Activated T-cell treated with anti-CD3 and anti-CD28 coated beads, Interleukin-2, amount 50 U/mL, for 48 hours (primary cell): ENCODE measurements around the gene GIGYF1.

Experiments used
- DNase-seq, 2 experiments: peaks; one replicate each; pipeline ENCODE4 v3.0.0-alpha.2; 2020

Gene GIGYF1

DNA sequence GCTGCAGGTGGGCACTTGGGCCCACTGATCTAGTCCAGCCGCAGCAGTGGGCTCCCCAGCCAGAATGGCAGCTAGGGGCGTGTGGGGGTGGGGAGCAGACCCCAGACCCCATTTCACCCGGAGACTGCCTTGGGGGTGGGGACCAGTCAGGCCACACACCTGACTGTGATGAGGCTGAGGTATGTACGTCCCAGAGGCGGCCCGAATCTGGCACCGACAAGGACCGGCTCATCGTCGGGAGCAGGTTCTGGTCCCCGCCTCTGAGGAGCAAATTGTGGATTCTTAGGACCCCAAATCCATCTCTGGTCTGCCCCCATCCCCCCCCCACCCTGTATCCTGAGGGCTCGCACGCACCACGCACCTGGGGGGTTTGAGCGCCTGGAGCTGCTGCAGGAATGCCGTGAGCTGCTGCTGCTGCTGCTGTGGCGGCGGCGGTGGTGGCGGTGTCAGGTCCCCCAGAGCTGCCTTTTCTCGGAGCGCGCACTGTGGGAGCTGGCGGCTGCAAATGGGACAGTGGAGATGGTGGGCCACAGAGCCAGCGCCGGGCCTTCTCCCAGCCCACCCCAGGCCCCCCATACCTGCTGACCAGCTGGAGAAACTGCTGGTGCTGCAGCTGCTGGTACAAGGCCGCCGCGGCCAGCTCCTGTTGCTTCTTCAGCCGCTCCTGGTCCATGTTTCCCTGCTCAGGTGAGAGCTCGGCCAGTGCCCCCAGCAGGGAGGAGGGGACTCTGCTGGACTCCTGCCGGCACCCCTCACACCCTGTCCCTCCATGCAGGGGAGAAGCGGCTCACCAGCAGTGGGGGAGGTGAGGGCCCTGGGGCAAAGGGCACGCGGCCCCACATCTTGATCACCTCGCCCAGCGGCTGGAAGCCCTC is 10.2 kb downstream of the GIGYF1 start:
- DNase-seq: no peak

DNA sequence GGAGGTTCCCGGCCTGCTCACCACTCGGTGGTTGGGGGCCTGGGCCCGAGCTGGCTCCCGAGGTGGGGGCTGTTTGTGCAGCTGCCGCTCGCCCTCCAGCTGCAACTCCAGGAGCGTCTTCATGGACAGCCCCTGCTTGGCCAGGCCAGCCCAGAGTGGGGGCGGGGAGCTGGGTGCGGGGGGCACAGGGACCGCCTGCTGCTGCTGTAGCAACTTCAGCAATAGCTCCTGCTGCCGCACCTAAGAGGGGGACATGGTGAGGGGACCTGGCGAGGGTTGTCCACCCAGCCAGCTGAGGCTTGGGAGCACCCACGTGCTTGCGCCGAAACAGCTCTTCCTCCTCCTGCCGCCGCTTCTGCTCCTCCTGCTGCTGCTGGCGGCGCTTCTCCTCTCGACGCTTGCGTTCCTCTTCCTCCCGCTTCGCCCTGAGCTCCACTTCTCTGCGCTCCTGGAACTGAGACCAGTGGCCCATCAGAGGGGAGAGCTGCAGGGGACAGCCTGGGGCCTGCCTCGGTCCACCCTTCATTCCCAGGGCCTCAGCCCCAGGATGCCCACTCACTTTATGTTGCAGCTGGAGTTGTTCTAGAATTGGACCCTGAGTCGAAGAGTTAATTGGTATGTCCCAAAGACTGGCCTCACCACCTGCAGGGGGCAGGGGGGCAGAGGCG is 10.9 kb downstream of the GIGYF1 start:
- DNase-seq: no peak

DNA sequence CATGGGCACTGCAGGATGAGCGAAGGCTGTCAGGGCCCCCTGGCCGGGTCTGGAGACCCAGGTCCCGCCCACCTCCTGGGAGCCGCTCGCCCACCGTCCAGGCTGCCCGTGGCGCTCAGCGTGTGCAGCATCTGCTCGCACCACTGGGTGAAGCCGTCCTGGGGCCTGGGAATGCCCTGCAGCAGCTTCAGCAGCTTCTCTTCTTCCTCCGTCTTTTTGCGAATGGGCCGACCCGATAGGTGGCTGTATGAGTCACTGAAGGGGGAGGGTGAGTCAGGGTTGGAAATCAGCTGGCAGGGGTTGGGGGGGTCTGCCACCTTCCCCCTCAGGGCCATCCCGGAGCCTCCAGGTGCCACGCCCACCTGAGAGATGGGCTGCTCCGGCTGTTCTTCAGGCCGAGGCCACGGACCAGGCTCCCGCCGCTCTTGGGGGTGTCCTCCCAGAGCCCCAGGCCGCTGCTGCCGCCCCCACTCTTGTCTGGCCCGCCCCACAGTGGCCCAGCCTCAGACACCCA is 11.8 kb downstream of the GIGYF1 start:
- peak in 1 of 2 experiments; percentile 48 for DNase-seq

- peak in 1 of 2 experiments; percentile 19 for DNase-seq
Measured at GRCh38 chr7:100681491-100682227, 12.4 kb downstream of the GIGYF1 start.

DNA sequence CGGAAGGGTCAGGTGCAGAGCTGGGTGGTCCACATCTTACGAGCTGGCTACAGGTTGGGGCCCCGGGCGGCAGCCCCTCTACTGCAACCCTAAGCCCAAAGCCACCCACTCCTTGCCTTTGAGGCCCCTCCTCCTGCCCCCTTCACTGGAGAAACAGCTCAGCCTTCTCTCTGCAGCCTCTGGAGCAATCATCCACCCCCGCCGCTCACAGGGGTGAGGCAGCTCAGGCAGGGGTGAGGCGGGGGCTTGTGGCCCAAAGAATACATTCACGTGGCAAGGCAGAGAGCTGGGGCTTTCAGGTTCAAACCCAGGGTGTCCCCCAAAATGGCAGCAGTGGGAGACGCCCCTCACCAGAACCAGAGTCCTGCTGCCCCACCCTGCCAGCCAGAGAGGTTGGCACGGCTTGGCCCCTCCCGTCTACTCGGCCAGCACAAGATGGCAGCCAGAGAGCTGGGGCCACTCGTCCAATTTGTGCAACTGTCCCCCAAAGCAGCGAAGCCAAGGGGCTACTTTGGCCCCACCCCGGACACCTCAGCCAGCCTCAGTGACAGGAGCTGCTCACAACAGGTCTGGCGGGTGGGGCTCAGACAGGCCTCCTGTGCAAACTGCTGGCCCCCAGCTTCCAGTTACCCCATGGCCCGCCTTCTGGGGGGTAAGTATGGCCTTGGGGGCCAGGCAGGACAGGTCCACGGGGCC is 13.3 kb downstream of the GIGYF1 start:
- DNase-seq: peak in 1 of 2 experiments; percentile 32

GRCh38 chr7:100679927-100680575 is 14.0 kb downstream of the GIGYF1 start:
- peak in 1 of 2 experiments; percentile 19 for DNase-seq

- DNase-seq: peak in 1 of 2 experiments; percentile 20
Measured at GRCh38 chr7:100679129-100679926, 14.7 kb downstream of the GIGYF1 start.

DNA sequence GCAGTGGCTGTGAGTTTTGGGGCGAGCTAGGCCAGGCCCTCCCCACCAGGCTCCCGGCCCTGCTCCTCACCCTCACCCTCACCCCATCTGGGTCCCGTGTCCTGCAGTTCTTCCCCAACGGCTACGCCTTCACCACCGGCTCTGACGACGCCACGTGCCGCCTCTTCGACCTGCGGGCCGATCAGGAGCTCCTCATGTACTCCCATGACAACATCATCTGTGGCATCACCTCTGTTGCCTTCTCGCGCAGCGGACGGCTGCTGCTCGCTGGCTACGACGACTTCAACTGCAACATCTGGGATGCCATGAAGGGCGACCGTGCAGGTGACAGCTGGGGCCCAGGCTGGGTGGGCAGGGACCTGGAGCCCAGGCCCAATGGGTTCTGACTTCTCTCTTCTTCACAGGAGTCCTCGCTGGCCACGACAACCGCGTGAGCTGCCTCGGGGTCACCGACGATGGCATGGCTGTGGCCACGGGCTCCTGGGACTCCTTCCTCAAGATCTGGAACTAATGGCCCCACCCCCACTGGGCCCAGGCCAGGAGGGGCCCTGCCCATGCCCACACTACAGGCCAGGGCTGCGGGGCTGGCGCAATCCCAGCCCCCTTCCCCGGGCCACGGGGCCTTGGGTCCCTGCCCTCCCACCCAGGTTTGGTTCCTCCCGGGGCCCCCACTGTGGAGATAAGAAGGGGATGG is 15.6 kb downstream of the GIGYF1 start:
- DNase-seq: peak in 1 of 2 experiments; percentile 25

DNA sequence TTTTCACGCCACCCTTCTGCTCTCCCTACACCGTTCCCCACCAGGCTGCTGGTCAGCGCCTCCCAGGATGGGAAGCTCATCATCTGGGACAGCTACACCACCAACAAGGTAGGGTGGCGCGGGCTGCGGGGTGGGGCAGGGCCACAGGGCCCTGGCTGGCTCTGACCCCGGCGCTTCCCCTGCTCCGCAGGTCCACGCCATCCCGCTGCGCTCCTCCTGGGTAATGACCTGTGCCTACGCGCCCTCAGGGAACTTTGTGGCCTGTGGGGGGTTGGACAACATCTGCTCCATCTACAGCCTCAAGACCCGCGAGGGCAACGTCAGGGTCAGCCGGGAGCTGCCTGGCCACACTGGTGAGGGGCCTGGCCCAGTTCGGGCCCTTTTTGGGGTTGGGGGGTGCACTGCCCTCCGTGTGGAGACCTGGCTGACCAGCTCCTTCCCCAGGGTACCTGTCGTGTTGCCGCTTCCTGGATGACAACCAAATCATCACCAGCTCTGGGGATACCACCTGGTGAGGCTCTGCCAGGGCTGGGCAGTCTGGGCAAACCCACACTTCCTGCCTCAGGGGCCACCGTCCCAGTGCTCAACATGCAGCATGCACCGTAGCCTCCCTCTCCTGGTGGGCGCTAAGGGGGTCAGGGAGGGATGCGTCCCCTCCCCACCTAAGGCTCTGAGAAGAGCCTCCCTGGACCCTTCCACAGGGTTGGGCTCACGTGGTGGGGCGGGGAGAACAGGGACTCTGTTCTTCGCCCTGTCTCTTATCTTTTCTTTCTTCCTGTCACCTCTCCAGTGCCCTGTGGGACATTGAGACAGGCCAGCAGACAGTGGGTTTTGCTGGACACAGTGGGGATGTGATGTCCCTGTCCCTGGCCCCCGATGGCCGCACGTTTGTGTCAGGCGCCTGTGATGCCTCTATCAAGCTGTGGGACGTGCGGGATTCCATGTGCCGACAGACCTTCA is 16.5 kb downstream of the GIGYF1 start:
- peak in 1 of 2 experiments; percentile 26 for DNase-seq

DNA sequence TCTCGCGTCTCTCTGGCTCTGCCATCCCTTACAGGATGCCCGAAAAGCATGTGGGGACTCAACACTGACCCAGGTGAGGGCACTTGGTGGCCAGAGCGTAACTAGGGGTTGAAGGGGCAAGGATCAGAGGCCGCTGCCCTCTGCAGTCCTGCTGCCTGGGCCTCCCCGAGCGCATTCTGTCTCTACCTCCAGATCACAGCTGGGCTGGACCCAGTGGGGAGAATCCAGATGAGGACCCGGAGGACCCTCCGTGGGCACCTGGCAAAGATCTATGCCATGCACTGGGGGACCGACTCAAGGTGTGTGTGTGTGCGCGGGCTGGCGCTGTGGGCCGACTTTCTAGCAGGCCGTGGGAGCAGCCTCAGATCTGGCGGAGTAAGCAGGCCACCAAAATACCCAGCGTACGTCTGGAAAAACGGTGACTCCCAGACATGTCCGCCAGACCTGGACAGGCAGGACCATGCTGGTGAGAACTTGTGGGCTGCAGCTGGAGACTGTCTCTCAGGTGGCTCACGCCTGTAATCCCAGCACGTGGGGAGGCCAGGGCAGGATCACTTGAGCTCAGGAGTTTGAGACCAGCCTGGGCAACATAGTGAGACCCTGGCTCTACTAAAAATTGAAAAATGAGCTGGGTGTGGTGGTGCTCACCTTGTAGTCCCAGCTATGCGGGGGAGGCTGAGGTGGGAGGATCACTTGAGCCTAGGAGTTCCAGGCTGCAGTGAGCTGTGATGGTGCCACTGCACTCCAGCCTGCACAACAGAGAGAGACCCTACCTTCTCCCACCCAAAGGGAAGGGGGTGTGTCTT is 17.3 kb downstream of the GIGYF1 start:
- DNase-seq: no peak

GRCh38 chr7:100675581-100676350 is 18.3 kb downstream of the GIGYF1 start:
- peak; percentile 82 to 84 for DNase-seq

GRCh38 chr7:100675105-100675451 is 19.0 kb downstream of the GIGYF1 start:
- peak in 1 of 2 experiments; percentile 56 for DNase-seq

DNA sequence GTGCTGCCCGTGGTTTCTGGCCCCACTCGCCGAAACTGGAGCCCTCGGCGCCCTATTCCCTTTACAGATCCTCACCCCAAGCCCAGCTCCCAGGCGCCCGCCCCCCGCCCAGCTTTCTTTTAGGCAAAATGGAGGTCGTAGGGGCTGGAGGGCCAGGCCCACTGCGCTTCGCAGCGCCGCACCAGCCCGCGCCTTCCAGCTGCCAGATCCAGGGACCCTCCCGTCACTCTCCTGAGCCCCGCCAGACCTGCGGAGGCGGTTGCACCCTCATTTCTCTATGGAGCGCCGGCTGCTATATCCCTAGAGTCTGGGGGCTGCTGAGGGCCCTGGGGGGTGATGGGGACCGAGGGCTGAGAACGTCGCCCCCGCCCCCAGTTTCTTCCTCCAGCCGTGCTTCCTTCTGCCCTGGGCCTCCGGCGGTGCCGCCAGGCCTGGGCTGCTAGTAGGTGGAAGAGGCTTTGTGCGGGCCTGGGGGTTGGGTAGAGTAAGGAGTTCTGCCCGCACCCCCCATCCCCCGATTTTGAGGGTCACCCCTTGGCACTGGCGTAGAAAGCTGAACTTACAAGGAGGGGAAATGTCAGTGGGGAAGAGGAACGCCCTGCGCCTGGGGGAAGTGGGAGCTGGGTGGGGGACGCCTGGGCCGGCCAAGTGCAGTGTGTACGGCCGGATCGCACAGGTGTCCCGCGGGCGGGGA is 19.5 kb downstream of the GIGYF1 start:
- peak; percentile 65 to 66 for DNase-seq

GRCh38 chr7:100673942-100674410 is 20.1 kb downstream of the GIGYF1 start:
- peak in 1 of 2 experiments; percentile 64 for DNase-seq

DNA sequence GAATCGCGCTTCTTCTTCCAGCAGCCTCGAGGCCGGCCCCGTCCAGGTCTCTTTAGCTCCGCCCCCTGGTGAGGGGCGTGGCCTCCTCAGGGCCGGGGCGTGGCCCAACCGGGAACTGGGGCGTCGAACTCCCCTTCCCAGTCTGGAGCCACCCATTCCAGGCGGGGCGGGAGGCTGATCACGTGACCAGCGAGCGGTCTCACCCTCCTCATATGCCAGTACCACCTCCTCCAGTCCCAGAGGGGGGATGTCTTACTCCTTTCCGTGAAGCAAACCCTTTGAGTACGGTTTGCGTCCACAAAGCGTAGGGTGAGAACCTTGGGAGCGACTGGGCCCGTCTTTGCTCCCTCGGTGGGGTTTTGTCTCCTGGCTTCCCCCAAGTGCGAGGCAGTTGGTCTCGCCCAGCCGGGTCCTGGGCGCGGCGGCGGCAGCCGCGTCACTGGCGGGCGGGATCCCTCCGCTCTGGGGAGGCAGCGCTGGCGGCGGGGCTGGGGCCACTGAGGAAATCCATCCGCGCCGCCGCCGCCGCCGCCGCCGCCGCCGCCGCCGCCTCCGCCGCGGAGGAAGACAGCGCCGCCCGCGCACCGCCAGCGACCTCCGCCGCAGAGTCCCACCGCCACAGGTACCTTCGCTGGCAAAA is 20.6 kb downstream of the GIGYF1 start, which contains the start of gene GNB2:
Gene GNB2 (plus strand): TSS at position 439 of the 640 bp plus-strand sequence. CDS start 2,526 bp downstream, outside the sequence.
- DNase-seq: peak; percentile 100
